Measurements from ENCODE around the gene ADAMTS14.

ADAMTS14 gene

DNA sequence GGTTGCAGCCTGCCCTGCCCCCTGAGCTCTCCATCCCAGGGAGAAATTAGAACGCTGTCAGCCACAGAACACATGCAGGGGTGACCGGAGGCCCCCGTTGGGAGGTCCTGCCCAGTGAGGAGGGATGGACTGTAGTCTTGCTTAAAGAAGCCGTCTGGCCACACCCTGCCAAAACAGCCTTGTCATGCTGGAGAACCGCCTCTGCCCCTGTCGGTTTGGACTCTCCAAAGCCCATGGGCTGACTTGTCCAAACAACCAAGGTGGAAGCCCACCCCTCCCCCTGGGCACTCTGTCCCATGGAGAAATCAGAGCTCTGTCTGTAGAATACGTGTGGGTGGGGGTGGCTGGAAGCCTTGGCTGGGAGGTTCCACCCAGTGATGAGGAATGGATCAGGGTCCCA, 125.5 kb downstream of the ADAMTS14 start:
- DNase-seq = no peak

DNA sequence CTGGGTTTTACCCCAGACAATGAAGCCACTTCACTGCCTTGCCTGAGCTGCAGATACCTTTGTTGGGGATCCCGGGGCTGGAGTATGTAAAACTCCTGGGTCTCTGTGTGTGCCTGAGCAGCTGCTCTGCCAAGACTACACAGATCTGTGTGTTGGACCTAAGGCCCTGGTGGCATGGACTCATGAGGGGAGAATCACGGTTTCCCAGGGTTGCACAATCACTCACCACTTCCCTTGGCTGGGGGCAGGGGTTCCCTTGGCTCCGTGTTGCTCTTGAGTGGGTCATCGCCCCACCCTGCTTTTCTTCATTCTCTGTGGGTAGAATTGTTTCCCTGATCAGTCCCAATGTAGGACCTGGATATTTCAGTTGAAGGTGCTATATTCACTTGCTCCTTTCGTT, 126.8 kb downstream of the ADAMTS14 start:
- DNase-seq = no peak

DNA sequence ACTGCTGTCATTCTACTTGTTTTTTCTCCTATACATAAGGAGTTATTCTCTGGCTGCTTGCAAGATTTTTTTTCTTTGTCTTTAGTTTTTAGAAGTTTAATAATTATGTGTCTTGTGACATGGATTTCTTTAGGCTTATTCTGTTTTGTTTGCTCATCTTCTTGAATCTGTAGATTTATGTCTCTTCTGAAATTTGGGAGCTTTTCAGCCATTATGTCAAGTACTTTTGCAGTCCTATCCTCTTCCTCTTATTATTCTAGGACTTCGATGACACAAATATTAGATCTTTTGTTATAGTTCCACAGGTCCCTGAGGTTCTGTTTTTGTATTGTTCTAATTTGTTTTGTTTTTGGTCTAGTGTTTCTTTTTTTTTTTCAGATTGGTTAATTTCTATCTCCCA, 129.5 kb downstream of the ADAMTS14 start:
- no peak for DNase-seq

- no peak for DNase-seq
These were observed 131.6 kb downstream of the ADAMTS14 start for GRCh38 chr10:70803775-70804420.

- no peak for DNase-seq
These were observed 132.1 kb downstream of the ADAMTS14 start for GRCh38 chr10:70804421-70804808.

DNA sequence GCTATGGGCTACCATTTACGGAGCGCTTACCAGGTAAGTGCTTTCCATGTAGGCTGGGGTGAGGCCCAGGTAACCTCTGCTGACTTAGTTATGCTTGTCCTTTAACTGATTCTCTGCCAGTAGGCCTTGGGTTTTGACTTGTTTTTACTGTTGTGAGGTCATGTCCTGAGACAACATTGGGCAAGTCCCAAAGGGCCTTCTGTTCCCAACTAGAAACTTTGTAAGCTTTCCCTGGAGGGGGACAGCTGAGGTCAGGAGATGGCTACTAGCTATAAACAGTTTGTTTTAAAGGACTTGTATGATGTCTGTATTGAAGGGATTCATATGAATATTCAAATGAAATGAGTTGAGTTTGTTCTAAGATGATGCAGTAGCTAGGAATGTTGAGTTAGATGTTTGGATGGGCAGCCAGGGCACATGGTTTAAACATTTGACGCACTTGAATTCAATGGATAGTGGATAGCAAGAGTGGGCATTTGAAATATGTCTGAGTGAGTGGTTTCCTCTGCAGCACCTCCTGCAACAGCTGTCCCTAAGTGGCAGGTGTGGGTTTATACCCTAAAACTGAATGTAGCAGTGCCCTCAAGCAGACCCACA, 133.4 kb downstream of the ADAMTS14 start:
- no peak for DNase-seq

DNA sequence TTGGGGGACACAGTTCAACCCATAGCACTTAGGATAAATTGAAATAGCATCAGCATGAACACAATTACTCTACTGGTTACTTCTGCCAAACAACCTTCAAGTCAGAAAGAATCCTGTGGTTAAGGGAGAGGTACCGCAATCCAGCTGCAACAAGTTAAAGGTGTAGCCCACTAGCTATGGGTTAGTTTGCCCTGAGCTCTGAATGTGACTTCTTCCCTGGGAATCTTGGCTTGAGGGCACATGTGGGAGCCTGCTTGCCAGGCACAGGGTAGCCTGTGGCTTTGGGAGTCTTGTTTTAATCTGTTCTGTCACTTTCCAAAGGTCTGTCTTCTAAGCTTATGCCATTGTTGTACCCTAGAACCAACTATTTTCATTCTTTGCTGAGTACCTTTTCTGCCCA, 134.5 kb downstream of the ADAMTS14 start:
- no peak for DNase-seq

GRCh38 chr10:70807556-70807955, 135.2 kb downstream of the ADAMTS14 start:
- DNase-seq = no peak

DNA sequence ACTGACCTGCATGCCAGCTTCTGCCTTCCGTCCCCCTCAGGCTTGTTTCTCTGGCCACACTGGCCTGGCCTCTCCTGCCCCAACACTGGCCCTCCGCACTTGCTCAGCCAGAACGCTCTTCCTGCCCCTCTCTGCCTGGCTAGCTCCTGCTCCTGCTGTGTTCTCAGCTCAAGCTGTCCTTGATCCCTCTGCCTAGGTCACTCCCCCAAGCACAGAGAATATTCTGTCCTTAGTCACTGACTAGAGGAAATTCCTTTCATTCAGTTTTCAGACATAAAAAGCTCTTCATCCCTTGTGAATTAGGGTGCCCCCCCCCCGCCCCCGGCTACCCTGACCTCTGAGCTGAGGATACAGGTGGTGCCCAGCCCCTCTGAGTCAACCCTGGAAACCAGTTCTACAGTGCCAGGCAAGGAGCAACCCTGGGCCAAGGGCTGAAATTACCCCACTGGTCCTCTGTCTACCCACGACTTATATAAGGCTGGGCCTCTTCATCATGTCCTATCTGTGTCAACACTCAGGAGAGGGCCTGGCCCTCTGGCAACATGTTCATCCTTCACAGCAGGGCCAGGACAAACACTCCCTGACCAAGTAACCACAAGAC, 136.8 kb downstream of the ADAMTS14 start:
- DNase-seq = no peak

GRCh38 chr10:70809726-70810125, 137.4 kb downstream of the ADAMTS14 start:
- no peak for DNase-seq

DNA sequence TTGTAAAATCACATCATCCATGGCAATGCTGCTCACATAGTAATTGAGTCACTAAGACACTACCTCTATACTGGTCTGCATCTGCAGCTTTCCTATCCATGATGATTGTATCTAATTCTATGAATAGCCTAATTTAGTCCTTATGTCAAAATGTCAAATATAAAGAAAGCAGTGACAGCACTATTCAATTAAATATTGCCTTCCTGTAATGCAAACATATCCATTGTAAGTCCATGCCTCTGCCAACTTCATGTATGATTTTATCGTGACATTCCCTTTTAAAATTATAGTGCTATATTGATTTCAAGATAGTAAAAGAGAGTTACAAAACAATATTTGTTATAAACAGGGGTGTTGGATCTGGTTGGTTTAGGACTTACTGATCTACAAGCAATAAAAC, 138.7 kb downstream of the ADAMTS14 start:
- DNase-seq = no peak

- DNase-seq = no peak
These were observed 139.6 kb downstream of the ADAMTS14 start for GRCh38 chr10:70811881-70812280.

All from CD4-positive, alpha-beta T cell treated with Interleukin-12 subunit alpha and Interleukin-12 subunit beta, for 1 hour (primary cell).